DND-41 (cell line): ENCODE data around the gene DNAH17.

Source experiments
- ATAC-seq: fragments of 200-7000 bp; cut with Tn5 transposase; 3 replicates; pipeline ENCODE4 v1.9.1; 2021; ENCODE audit warnings: low read depth; ENCODE audit not compliant: insufficient read depth
- DNase-seq: peaks from one replicate; pipeline ENCODE4 v3.0.0-alpha.2; 2020
- H2AFZ ChIP-seq: 2 replicates; pipeline ENCODE4 v1.6.0; 2012; ENCODE audit warnings: low read depth, low read length
- H3K27ac ChIP-seq: 2 replicates; pipeline ENCODE4 v1.5.1; 2012; ENCODE audit warnings: low read length, inconsistent platforms
- H3K27me3 ChIP-seq: fragments of 200-600 bp; sonication (generic); 2 replicates; pipeline ENCODE4 v1.6.0; 2012; ENCODE audit warnings: low read length, mild to moderate bottlenecking, inconsistent platforms; ENCODE audit not compliant: insufficient read depth, poor library complexity
- H3K36me3 ChIP-seq: 2 replicates; pipeline ENCODE4 v1.5.1; 2012; ENCODE audit warnings: low read length, inconsistent platforms; ENCODE audit not compliant: insufficient read depth
- H3K4me1 ChIP-seq: 2 replicates; pipeline ENCODE4 v1.5.1; 2012; ENCODE audit warnings: mild to moderate bottlenecking, low read length; ENCODE audit not compliant: insufficient read depth
- H3K4me2 ChIP-seq: 2 replicates; pipeline ENCODE4 v1.6.0; 2012; ENCODE audit warnings: mild to moderate bottlenecking, moderate library complexity, low read length, inconsistent platforms; ENCODE audit not compliant: insufficient read depth
- H3K4me3 ChIP-seq, 2 experiments: fragments of 200-600 bp in 1 of 2; shearing (Covaris generic) in 1 of 2; 2 replicates each; pipeline ENCODE4 v1.5.1; 2012 to 2016; ENCODE audit warnings: inconsistent platforms in 2 of 2, low read length in 2 of 2, mild to moderate bottlenecking in 2 of 2, low read depth in 1 of 2, moderate library complexity in 1 of 2
- H3K79me2 ChIP-seq: 2 replicates; pipeline ENCODE4 v1.6.0; 2012; ENCODE audit warnings: low read length, inconsistent platforms; ENCODE audit not compliant: insufficient read depth
- H3K9ac ChIP-seq: 2 replicates; pipeline ENCODE4 v1.6.0; 2012; ENCODE audit warnings: low read depth, mild to moderate bottlenecking, inconsistent platforms, low read length, moderate library complexity
- H3K9me3 ChIP-seq: 2 replicates; pipeline ENCODE4 v1.5.1; 2012; ENCODE audit warnings: low read length, moderate library complexity, mild to moderate bottlenecking, inconsistent platforms; ENCODE audit not compliant: insufficient read depth, severe bottlenecking
- H4K20me1 ChIP-seq: 2 replicates; pipeline ENCODE4 v1.6.0; 2012; ENCODE audit warnings: low read length; ENCODE audit not compliant: insufficient read depth
- EZH2 ChIP-seq: IDR thresholded peaks from 3 replicates; pipeline ENCODE4 v1.6.1; 2012; ENCODE audit warnings: borderline replicate concordance, low read depth, mild to moderate bottlenecking, moderate library complexity, low read length, inconsistent platforms; ENCODE audit not compliant: severe bottlenecking
- TF ChIP-seq, protein P1 (sequence below): IDR thresholded peaks from 2 replicates; pipeline ENCODE4 v1.5.1; 2012; ENCODE audit warnings: borderline replicate concordance, low read length, moderate library complexity, mild to moderate bottlenecking; ENCODE audit not compliant: poor library complexity, severe bottlenecking; ENCODE audit errors: extremely low read depth

The DNAH17 gene

DNA sequence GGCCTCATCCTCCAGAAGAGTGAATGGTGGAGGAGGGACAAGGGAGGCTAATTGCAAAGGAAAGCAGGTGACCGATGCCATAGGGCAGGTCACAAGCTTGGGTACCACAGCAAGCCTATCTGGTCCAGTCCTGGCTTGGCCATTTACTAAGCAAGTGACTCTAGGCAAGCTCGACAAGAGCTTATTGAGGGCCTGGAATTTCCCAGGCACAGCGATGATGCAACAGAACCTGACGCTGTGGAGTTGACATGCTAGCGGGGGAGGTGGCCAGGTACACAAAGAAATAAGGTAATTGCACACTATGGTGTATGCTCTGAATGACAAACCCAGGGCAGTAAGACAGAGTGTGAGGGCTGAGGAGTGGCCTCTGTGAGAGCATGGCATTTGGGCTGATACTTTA, 100.2 kb downstream of the DNAH17 start:
- TF ChIP-seq, protein P1, sequence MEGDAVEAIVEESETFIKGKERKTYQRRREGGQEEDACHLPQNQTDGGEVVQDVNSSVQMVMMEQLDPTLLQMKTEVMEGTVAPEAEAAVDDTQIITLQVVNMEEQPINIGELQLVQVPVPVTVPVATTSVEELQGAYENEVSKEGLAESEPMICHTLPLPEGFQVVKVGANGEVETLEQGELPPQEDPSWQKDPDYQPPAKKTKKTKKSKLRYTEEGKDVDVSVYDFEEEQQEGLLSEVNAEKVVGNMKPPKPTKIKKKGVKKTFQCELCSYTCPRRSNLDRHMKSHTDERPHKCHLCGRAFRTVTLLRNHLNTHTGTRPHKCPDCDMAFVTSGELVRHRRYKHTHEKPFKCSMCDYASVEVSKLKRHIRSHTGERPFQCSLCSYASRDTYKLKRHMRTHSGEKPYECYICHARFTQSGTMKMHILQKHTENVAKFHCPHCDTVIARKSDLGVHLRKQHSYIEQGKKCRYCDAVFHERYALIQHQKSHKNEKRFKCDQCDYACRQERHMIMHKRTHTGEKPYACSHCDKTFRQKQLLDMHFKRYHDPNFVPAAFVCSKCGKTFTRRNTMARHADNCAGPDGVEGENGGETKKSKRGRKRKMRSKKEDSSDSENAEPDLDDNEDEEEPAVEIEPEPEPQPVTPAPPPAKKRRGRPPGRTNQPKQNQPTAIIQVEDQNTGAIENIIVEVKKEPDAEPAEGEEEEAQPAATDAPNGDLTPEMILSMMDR = no peak
- TF ChIP-seq EZH2 = no peak
- DNase-seq (no peak), ATAC-seq (no peak)
- no peaks in the 10 kb centered on the region for H3K9me3 ChIP-seq
- no peaks in the 10 kb centered on the region for H3K4me1 ChIP-seq
- no peak overlapping the region for H3K9ac ChIP-seq
- H3K36me3 ChIP-seq = no peaks in the 10 kb centered on the region
- no peaks in the 10 kb centered on the region for H3K27me3 ChIP-seq
- no peaks in the 10 kb centered on the region for H3K79me2 ChIP-seq
- H3K4me3 ChIP-seq = no peak overlapping the region
- no peaks in the 10 kb centered on the region for H4K20me1 ChIP-seq
- H2AFZ ChIP-seq = no peak overlapping the region
- H3K4me2 ChIP-seq = no peak overlapping the region
- no peak overlapping the region for H3K27ac ChIP-seq

- DNase-seq (no peak), ATAC-seq (no peak)
- H3K27me3 ChIP-seq = no peaks in the 10 kb centered on the region
Measured at GRCh38 chr17:78476149-78476548, 101.0 kb downstream of the DNAH17 start.

GRCh38 chr17:78475211-78475610, 102.0 kb downstream of the DNAH17 start:
- Histone ChIP-seq H2AFZ (no peak overlapping the region), H3K27me3 (no peaks in the 10 kb centered on the region), H3K9me3 (no peaks in the 10 kb centered on the region), H3K4me3 (no peak overlapping the region), H3K4me1 (no peaks in the 10 kb centered on the region), H3K27ac (no peak overlapping the region), H3K9ac (no peak overlapping the region), H3K79me2 (no peaks in the 10 kb centered on the region), H3K36me3 (no peaks in the 10 kb centered on the region), H3K4me2 (no peak overlapping the region), H4K20me1 (no peaks in the 10 kb centered on the region)
- ATAC-seq = no peak
- no peak for TF ChIP-seq EZH2
- TF ChIP-seq, protein P1 = no peak
- no peak for DNase-seq

More at GRCh38 chr17:78476149-78476548, 101.0 kb downstream of the DNAH17 start:
- Histone ChIP-seq H3K4me1 (no peaks in the 10 kb centered on the region), H3K27ac (no peak overlapping the region), H3K79me2 (no peaks in the 10 kb centered on the region), H3K4me3 (no peak overlapping the region), H3K36me3 (no peaks in the 10 kb centered on the region), H3K9me3 (no peaks in the 10 kb centered on the region), H2AFZ (no peak overlapping the region), H3K4me2 (no peak overlapping the region), H4K20me1 (no peaks in the 10 kb centered on the region), H3K9ac (no peak overlapping the region)
- TF ChIP-seq, protein P1 = no peak
- no peak for TF ChIP-seq EZH2
